Testis (tissue), 3 donors: ENCODE measurements around the gene SGSM1. TPM values are rescaled to one million over a fixed set of nuclear protein-coding genes. Genes with fewer than 3 reads are reported as not detected.

Experiments used
- DNase-seq: peaks from one replicate; pipeline ENCODE4 v3.0.0-alpha.2; 2019
- H3K27ac ChIP-seq, 2 donors: fragments of 200-600 bp; sonication (generic); one replicate each; pipeline ENCODE4 v1.5.1; 2019
- H3K27me3 ChIP-seq: fragments of 200-600 bp; sonication (generic); one replicate; pipeline ENCODE4 v1.5.1; 2019
- H3K36me3 ChIP-seq: fragments of 200-600 bp; sonication (generic); one replicate; pipeline ENCODE4 v1.5.1; 2017; ENCODE audit warnings: low read depth; ENCODE audit errors: missing control alignments
- H3K4me1 ChIP-seq: fragments of 200-600 bp; sonication (generic); one replicate; pipeline ENCODE4 v1.5.1; 2019
- H3K4me3 ChIP-seq, 2 donors: fragments of 200-600 bp; sonication (generic); one replicate each; pipeline ENCODE4 v1.5.1; 2017 to 2019
- H3K9me3 ChIP-seq: fragments of 200-600 bp; sonication (generic); one replicate; pipeline ENCODE4 v1.5.1; 2017
- POLR2A ChIP-seq: fragments of 450-650 bp; IDR thresholded peaks from one replicate; pipeline ENCODE4 v1.6.1; 2017; ENCODE audit warnings: antibody characterized with exemption, mild to moderate bottlenecking, moderate library complexity
- WGBS, 2 donors: methylation state at CpG; one replicate each; pipeline ENCODE4 v1.1.5; 2018; 5-methylcytosine and 5-hydroxymethylcytosine counted together
- intact Hi-C: fragments of 100-400 bp; cut with DNase I; formaldehyde crosslinking; loops from one replicate; pipeline ENCODE4 v1.15.1; 2023; ENCODE audit warnings: low total_unique reads
- polyA plus RNA-seq: library from polyadenylated mRNA; stranded (reverse); fragments of 350-450 nt; fragmentation: Illumina TruSeq; extraction: RNeasy Lipid Tissue Mini Kit (QIAGEN cat#74804); gene quantifications from one replicate; pipeline ENCODE4 v1.2.3, GENCODE V29; 2014; ENCODE audit warnings: low read depth, low replicate concordance; ENCODE audit not compliant: insufficient read depth
- total RNA-seq, 2 donors: library from RNA; depleted of rRNA; stranded (reverse); fragments of >200 nt; gene quantifications; one replicate each; pipeline ENCODE4 v1.2.3, GENCODE V29; 2016
- TF ChIP-seq, protein P1 (sequence below), 3 experiments: fragments of 450-650 bp in 2 of 3; fragments of 200-600 bp in 1 of 3; sonication (generic) in 1 of 3; IDR thresholded peaks; one replicate each; pipeline ENCODE4 v1.5.1; 2016 to 2019; ENCODE audit warnings: antibody characterized with exemption in 3 of 3, mild to moderate bottlenecking in 2 of 3, moderate library complexity in 1 of 3

Gene SGSM1
- total and polyA plus RNA-seq, 3 donors from 2014 or later: 5.1 to 8.4 (median 7.9) TPM

DNA sequence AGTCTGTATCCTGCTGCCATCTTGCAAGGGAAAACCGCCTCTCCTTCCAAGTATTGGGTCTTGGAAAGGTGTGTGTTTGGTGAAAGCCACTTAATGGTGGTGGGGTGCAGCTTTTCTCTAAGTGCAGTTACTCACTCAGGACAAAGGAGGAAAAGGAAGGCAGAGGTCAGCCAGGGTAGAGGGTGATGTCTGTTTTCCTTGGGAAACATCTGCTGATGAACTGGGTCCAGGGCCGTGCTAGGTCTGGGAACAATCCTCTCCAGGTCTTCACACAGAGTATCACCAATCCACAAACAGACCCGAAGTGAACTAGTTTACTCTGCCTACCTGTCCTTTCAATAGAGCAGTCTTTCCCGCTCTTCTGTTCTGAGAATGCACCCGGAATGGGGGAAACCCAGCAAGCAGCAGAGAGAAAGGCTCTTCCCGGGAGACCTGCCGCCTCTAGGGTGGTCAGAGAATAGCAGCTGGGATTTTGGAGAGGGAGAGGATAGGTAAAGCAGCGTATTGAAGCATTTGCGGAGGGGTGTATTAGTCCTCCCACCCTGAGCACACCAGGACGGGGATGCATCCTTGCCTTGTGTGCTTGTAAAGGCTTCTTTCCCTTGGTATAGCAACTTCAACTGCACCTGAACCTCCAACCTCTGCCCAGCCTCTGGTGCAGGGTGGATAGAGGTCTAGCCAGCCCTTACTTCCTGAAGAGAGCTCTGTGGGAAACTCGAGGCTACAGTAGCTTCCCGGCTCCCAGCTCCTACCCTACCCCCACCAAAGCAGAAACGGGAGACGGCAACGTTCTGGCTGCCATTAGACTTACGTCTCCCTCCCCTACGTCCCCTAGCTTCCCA lies 119.8 kb downstream of the SGSM1 start:
- WGBS, 2 donors: 58 to 69% methylated on average over 12 to 17 of the region's 17 CpGs
- no peak overlapping the region for H3K4me3 ChIP-seq
- no peaks in the 10 kb centered on the region for H3K9me3 ChIP-seq
- intact Hi-C loops: no loop called here
- TF ChIP-seq POLR2A: no peak
- TF ChIP-seq, protein P1, sequence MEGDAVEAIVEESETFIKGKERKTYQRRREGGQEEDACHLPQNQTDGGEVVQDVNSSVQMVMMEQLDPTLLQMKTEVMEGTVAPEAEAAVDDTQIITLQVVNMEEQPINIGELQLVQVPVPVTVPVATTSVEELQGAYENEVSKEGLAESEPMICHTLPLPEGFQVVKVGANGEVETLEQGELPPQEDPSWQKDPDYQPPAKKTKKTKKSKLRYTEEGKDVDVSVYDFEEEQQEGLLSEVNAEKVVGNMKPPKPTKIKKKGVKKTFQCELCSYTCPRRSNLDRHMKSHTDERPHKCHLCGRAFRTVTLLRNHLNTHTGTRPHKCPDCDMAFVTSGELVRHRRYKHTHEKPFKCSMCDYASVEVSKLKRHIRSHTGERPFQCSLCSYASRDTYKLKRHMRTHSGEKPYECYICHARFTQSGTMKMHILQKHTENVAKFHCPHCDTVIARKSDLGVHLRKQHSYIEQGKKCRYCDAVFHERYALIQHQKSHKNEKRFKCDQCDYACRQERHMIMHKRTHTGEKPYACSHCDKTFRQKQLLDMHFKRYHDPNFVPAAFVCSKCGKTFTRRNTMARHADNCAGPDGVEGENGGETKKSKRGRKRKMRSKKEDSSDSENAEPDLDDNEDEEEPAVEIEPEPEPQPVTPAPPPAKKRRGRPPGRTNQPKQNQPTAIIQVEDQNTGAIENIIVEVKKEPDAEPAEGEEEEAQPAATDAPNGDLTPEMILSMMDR (IDR thresholded peaks at IDR 0.05): no peak
- no peak overlapping the region for H3K27ac ChIP-seq
- H3K27me3 ChIP-seq: no peaks in the 10 kb centered on the region
- H3K4me1 ChIP-seq: no peaks in the 10 kb centered on the region
- no peaks in the 10 kb centered on the region for H3K36me3 ChIP-seq
- DNase-seq: no peak

DNA sequence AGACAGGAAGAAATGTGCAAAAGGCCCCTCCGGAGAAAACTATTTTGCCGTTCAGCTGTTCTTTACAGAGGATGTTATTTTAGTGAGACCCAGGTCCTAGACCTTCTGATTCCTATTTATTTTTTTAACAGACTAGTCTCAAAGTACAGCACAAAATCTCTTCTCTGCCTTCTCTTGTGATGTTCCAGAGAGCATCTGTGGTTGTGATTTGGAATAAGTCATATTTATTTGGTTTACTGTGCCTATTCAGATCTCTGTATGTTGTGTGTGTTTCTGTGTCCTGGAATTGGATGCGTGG lies 120.4 kb downstream of the SGSM1 start:
- Histone ChIP-seq H3K4me3 (no peak overlapping the region), H3K27ac (no peak overlapping the region), H3K36me3 (no peaks in the 10 kb centered on the region), H3K27me3 (no peaks in the 10 kb centered on the region), H3K4me1 (no peaks in the 10 kb centered on the region), H3K9me3 (no peaks in the 10 kb centered on the region)
- WGBS, 2 donors: 43 to 47% methylated on average over 3 of the region's 3 CpGs
- no peak for TF ChIP-seq POLR2A
- TF ChIP-seq, protein P1 (IDR thresholded peaks at IDR 0.05): no peak
- DNase-seq: no peak
- intact Hi-C loops: no loop called here

DNA sequence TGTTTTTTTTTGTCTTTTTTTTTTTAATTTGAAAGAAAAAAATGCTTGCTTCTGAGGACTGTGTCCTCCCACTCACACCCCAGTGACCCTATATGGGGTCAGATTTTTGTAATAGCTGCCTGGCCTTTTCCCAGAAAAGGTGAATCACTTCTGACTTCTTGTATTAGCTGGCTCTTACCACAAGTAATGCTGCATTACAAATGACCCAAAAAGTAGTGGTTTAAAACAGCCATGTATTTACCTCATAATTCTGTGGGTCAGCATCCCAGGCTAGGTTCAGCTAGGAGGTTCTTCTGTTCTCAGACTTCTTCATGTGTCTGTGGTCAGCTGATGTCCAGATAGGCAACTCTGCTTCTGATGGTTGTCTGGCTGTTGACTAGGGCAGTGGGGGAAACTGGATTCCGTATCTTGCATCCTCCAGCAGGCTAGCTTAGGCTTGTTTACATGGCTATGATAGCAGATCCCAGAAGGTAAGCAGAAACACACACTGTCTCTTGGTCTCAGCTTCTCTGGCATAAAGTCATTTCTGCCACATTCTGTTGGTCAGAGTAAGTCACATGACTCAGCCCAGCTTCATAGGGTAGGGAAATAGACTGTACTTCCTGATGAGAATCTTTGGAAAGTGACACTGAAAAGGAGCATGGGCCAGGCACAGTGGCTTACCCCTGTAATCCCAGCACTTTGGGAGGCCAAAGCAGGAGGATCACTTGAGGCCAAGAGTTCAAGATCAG lies 121.0 kb downstream of the SGSM1 start:
- Histone ChIP-seq H3K27ac (no peak overlapping the region), H3K36me3 (no peaks in the 10 kb centered on the region), H3K27me3 (no peaks in the 10 kb centered on the region), H3K4me1 (no peaks in the 10 kb centered on the region), H3K4me3 (no peak overlapping the region), H3K9me3 (no peaks in the 10 kb centered on the region)
- TF ChIP-seq, protein P1 (IDR thresholded peaks at IDR 0.05): no peak
- TF ChIP-seq POLR2A: no peak
- WGBS, 2 donors: 100% methylated on average over 1 of the region's 1 CpG; no CpG with 5 or more reads in 1 of the 2 donors
- intact Hi-C loops: no loop called here
- no peak for DNase-seq

DNA sequence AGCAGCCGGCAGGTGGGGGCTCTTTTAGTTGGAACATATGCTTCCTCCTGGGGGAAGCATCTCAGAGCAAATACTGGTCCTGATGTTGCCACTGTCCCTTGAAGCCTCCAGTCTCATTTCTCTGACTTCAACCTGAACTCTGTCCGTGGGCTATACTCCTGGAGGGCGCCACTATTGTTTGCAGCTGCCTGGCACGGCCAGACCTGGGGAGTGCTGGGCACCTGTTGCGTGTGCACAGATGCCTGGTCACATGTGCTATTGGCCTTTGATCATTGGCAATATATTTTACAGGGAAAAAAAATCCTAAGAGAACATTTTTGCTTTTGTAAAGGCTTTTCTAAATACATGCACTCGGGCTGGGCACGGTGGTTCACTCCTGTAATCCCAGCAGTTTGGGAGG lies 122.3 kb downstream of the SGSM1 start:
- WGBS, 2 donors: 86 to 100% methylated on average over 7 of the region's 7 CpGs
- intact Hi-C loops: no loop called here
- no peak overlapping the region for H3K27ac ChIP-seq
- no peak overlapping the region for H3K4me3 ChIP-seq
- no peaks in the 10 kb centered on the region for H3K27me3 ChIP-seq
- TF ChIP-seq, protein P1 (IDR thresholded peaks at IDR 0.05): no peak
- TF ChIP-seq POLR2A: no peak
- H3K36me3 ChIP-seq: no peaks in the 10 kb centered on the region
- H3K9me3 ChIP-seq: no peaks in the 10 kb centered on the region
- no peak for DNase-seq
- no peaks in the 10 kb centered on the region for H3K4me1 ChIP-seq
